GM21619 (cell line): ENCODE results near the gene INO80C.
A peak's percentile ranks its signal among the peaks of the same experiment; 100 is the strongest.

Experiments
- ATAC-seq: cut with Tn5 transposase; IDR thresholded peaks from one replicate; pipeline ENCODE4 v1.9.1; 2021; ENCODE audit not compliant: unreplicated experiment

The INO80C gene

GRCh38 chr18:35497370-35498197 lies at the start of gene INO80C:
TSS of gene INO80C (minus strand) at chr18:35497960. CDS start at chr18:35497874, 86 bp downstream.
- peak; percentile 92 for ATAC-seq

- no peak for ATAC-seq
These were observed 49.3 kb upstream of the INO80C start for GRCh38 chr18:35547008-35547605.

- no peak for ATAC-seq
These were observed 44.6 kb upstream of the INO80C start for GRCh38 chr18:35542356-35542755.

- ATAC-seq, result no peak
These were observed 37.5 kb upstream of the INO80C start for GRCh38 chr18:35535297-35535696.

GRCh38 chr18:35533916-35534405 lies 36.2 kb upstream of the INO80C start:
- ATAC-seq, result no peak

- no peak for ATAC-seq
These were observed 31.1 kb upstream of the INO80C start for GRCh38 chr18:35528749-35529274.

- ATAC-seq, result no peak
These were observed 28.8 kb upstream of the INO80C start for GRCh38 chr18:35526495-35527059.

- no peak for ATAC-seq
These were observed 28.2 kb upstream of the INO80C start for GRCh38 chr18:35525795-35526494.

GRCh38 chr18:35524226-35524625 lies 26.5 kb upstream of the INO80C start:
- ATAC-seq, result no peak

GRCh38 chr18:35522130-35522959 lies 24.6 kb upstream of the INO80C start:
- no peak for ATAC-seq

GRCh38 chr18:35521133-35521532 lies 23.4 kb upstream of the INO80C start:
- no peak for ATAC-seq

GRCh38 chr18:35519148-35519899 lies 21.6 kb upstream of the INO80C start:
- ATAC-seq, result no peak

- ATAC-seq, result no peak
These were observed 20.0 kb upstream of the INO80C start for GRCh38 chr18:35517715-35518114.

GRCh38 chr18:35516789-35517188 lies 19.0 kb upstream of the INO80C start:
- no peak for ATAC-seq

- no peak for ATAC-seq
These were observed 18.6 kb upstream of the INO80C start for GRCh38 chr18:35516351-35516750.

- ATAC-seq, result no peak
These were observed 17.8 kb upstream of the INO80C start for GRCh38 chr18:35515460-35516130.

GRCh38 chr18:35514752-35515459 lies 17.1 kb upstream of the INO80C start:
- no peak for ATAC-seq

- ATAC-seq, result no peak
These were observed 16.5 kb upstream of the INO80C start for GRCh38 chr18:35514283-35514682.
